HPDE6-E6E7 (cell line): Measurements from ENCODE around the gene CRY2.

Source experiments
- DNase-seq: peaks from one replicate; pipeline ENCODE4 v3.0.0; 2011; ENCODE audit warnings: missing footprints; ENCODE audit errors: extremely low spot score

CRY2 gene

GRCh38 chr11:45930951-45931570, 83.8 kb downstream of the CRY2 start:
- peak; percentile 78 for DNase-seq

- no peak for DNase-seq
Measured at GRCh38 chr11:45931739-45932138, 84.5 kb downstream of the CRY2 start.

GRCh38 chr11:45932217-45932616, 84.9 kb downstream of the CRY2 start:
- no peak for DNase-seq
